IMR-90 (cell line): ENCODE data around the gene USH2A. TPM values are rescaled to one million over a fixed set of nuclear protein-coding genes. Genes with fewer than 3 reads are reported as not detected.
A peak's percentile ranks its signal among the peaks of the same experiment; 100 is the strongest.

Source experiments
- ATAC-seq: fragments of 200-7000 bp; cut with Tn5 transposase; 2 replicates; pipeline ENCODE4 v1.9.1; 2020; ENCODE audit warnings: low read depth, mild to moderate bottlenecking, moderate library complexity
- BruUV-seq: library from RNA; stranded (reverse); fragments of 400-500 nt; replicated peaks from 2 replicates; lab custom pipeline; 2021; lab: Mats Ljungman, UMichigan
- CTCF ChIA-PET: fragments of 300-600 bp; formaldehyde crosslinking; extraction: SDS; loops from one replicate; lab custom pipeline; 2021; ENCODE audit warnings: antibody characterized with exemption; lab: Yijun Ruan, JAX
- POLR2A ChIA-PET: fragments of 300-600 bp; sonication (Branson Sonifier 250); formaldehyde crosslinking; loops from one replicate; lab custom pipeline; 2022; ENCODE audit warnings: antibody characterized with exemption; ENCODE audit not compliant: unreplicated experiment; lab: Charles Lee
- DNase-seq: peaks from one replicate; pipeline ENCODE4 v3.0.0; 2013
- H2AFZ ChIP-seq: replicated peaks from 2 replicates; pipeline ENCODE3; 2013; ENCODE audit warnings: low read length, mild to moderate bottlenecking; ENCODE audit not compliant: poor library complexity
- H2AK5ac ChIP-seq: 2 replicates; pipeline ENCODE4 v1.6.1; 2013; ENCODE audit warnings: low read depth, low read length, inconsistent platforms
- H2AK9ac ChIP-seq: replicated peaks from 2 replicates; pipeline ENCODE3; 2013; ENCODE audit warnings: mild to moderate bottlenecking, low read depth, low read length, moderate library complexity; ENCODE audit not compliant: poor library complexity
- H2BK120ac ChIP-seq: 2 replicates; pipeline ENCODE4 v1.6.1; 2013; ENCODE audit warnings: low read depth, low read length, inconsistent platforms
- H2BK15ac ChIP-seq: 3 replicates; pipeline ENCODE4 v1.6.1; 2013; ENCODE audit warnings: low read depth, low read length, inconsistent platforms
- H2BK20ac ChIP-seq: 2 replicates; pipeline ENCODE4 v1.6.1; 2013; ENCODE audit warnings: low read depth, mild to moderate bottlenecking, inconsistent platforms, low read length, moderate library complexity
- H2BK5ac ChIP-seq: 2 replicates; pipeline ENCODE4 v1.6.1; 2013; ENCODE audit warnings: mild to moderate bottlenecking, low read depth, low read length, inconsistent platforms; ENCODE audit not compliant: poor library complexity, severe bottlenecking
- H3K14ac ChIP-seq: replicated peaks from 2 replicates; pipeline ENCODE4 v1.6.1; 2013; ENCODE audit warnings: low read depth, low read length, inconsistent platforms
- H3K18ac ChIP-seq: 2 replicates; pipeline ENCODE4 v1.6.1; 2013; ENCODE audit warnings: low read depth, low read length, control low read depth
- H3K23ac ChIP-seq: 2 replicates; pipeline ENCODE4 v1.6.1; 2013; ENCODE audit warnings: low read depth, low read length, inconsistent platforms
- H3K27ac ChIP-seq: 2 replicates; pipeline ENCODE4 v1.5.1; 2013; ENCODE audit warnings: mild to moderate bottlenecking, control low read depth, low read length; ENCODE audit not compliant: insufficient read depth
- H3K27me3 ChIP-seq: 2 replicates; pipeline ENCODE4 v1.6.1; 2013; ENCODE audit warnings: low read length; ENCODE audit not compliant: control insufficient read depth, insufficient read depth
- H3K36me3 ChIP-seq: 2 replicates; pipeline ENCODE4 v1.6.1; 2013; ENCODE audit warnings: low read length, mixed read lengths; ENCODE audit not compliant: control insufficient read depth, insufficient read depth
- H3K4ac ChIP-seq: 2 replicates; pipeline ENCODE4 v1.6.1; 2013; ENCODE audit warnings: low read depth, low read length, inconsistent platforms
- H3K4me1 ChIP-seq: 2 replicates; pipeline ENCODE4 v1.6.1; 2013; ENCODE audit warnings: low read length, mixed read lengths; ENCODE audit not compliant: control insufficient read depth, insufficient read depth
- H3K4me2 ChIP-seq: 2 replicates; pipeline ENCODE4 v1.6.1; 2013; ENCODE audit warnings: low read depth, mild to moderate bottlenecking, control low read depth, low read length, moderate library complexity
- H3K4me3 ChIP-seq: 2 replicates; pipeline ENCODE4 v1.5.1; 2013; ENCODE audit warnings: low read depth, mild to moderate bottlenecking, control low read depth, low read length, moderate library complexity; ENCODE audit not compliant: insufficient read depth
- H3K56ac ChIP-seq: 2 replicates; pipeline ENCODE4 v1.6.1; 2013; ENCODE audit warnings: low read length, inconsistent platforms; ENCODE audit not compliant: insufficient read depth; ENCODE audit errors: extremely low read depth
- H3K79me1 ChIP-seq, 2 experiments: 2 replicates each; pipeline ENCODE4 v1.6.1; 2013; ENCODE audit warnings: low read length in 2 of 2, inconsistent platforms in 1 of 2, low read depth in 1 of 2
- H3K9ac ChIP-seq: 2 replicates; pipeline ENCODE4 v1.6.1; 2013; ENCODE audit warnings: low read depth, low read length, control low read depth
- H3K9me1 ChIP-seq: 2 replicates; pipeline ENCODE4 v1.6.1; 2013; ENCODE audit warnings: low read length, inconsistent platforms; ENCODE audit not compliant: insufficient read depth
- H3K9me3 ChIP-seq: 2 replicates; pipeline ENCODE4 v1.6.1; 2013; ENCODE audit warnings: low read length; ENCODE audit not compliant: control insufficient read depth, insufficient read depth
- H4K20me1 ChIP-seq: 2 replicates; pipeline ENCODE4 v1.6.1; 2013; ENCODE audit warnings: low read length, inconsistent platforms; ENCODE audit not compliant: insufficient read depth
- H4K5ac ChIP-seq: 2 replicates; pipeline ENCODE4 v1.6.1; 2013; ENCODE audit warnings: mild to moderate bottlenecking, low read depth, low read length, control low read depth
- H4K8ac ChIP-seq, 2 experiments: 2 replicates each; pipeline ENCODE4 v1.6.1; 2013; ENCODE audit warnings: low read depth in 2 of 2, low read length in 2 of 2, control low read depth in 1 of 2, inconsistent platforms in 1 of 2
- H4K91ac ChIP-seq: 2 replicates; pipeline ENCODE4 v1.6.1; 2013; ENCODE audit warnings: low read depth, low read length, inconsistent platforms; ENCODE audit not compliant: insufficient read depth
- BHLHE40 ChIP-seq: fragments of 150-350 bp; IDR thresholded peaks from 2 replicates; pipeline ENCODE4 v1.6.1; 2016; ENCODE audit warnings: mild to moderate bottlenecking, low read depth, low read length
- CEBPB ChIP-seq: IDR thresholded peaks from 2 replicates; pipeline ENCODE4 v1.6.1; 2012; ENCODE audit warnings: low read depth, low read length, improper control_type of control experiment
- CHD1 ChIP-seq: IDR thresholded peaks from 2 replicates; pipeline ENCODE4 v1.6.1; 2012; ENCODE audit warnings: low read depth, low read length, improper control_type of control experiment
- CTCF ChIP-seq: conservative IDR thresholded peaks from 2 replicates; pipeline ENCODE4 v1.5.1; 2012; ENCODE audit warnings: mild to moderate bottlenecking, low read depth, low read length, improper control_type of control experiment
- ELK1 ChIP-seq: fragments of 150-350 bp; IDR thresholded peaks from 2 replicates; pipeline ENCODE4 v1.6.1; 2016; ENCODE audit warnings: low read depth, mild to moderate bottlenecking, low read length, moderate library complexity, borderline replicate concordance
- FOS ChIP-seq: fragments of 150-350 bp; IDR thresholded peaks from 2 replicates; pipeline ENCODE4 v1.6.1; 2016; ENCODE audit warnings: low read depth, low read length
- MAFK ChIP-seq: IDR thresholded peaks from 2 replicates; pipeline ENCODE4 v1.6.1; 2012; ENCODE audit warnings: low read depth, low read length, improper control_type of control experiment
- MAZ ChIP-seq: IDR thresholded peaks from 2 replicates; pipeline ENCODE4 v1.6.1; 2012; ENCODE audit warnings: low read depth, mild to moderate bottlenecking, low read length, improper control_type of control experiment, moderate library complexity, borderline replicate concordance
- MXI1 ChIP-seq: IDR thresholded peaks from 2 replicates; pipeline ENCODE4 v1.6.1; 2012; ENCODE audit warnings: low read depth, mild to moderate bottlenecking, low read length, moderate library complexity, borderline replicate concordance
- NFE2L2 ChIP-seq: fragments of 150-350 bp; IDR thresholded peaks from 2 replicates; pipeline ENCODE4 v1.6.1; 2016; ENCODE audit warnings: low read depth, mild to moderate bottlenecking, low read length
- POLR2A ChIP-seq: IDR thresholded peaks from 2 replicates; pipeline ENCODE4 v1.6.1; 2012; ENCODE audit warnings: mild to moderate bottlenecking, low read depth, low read length
- RAD21 ChIP-seq: IDR thresholded peaks from 2 replicates; pipeline ENCODE4 v1.6.1; 2012; ENCODE audit warnings: low read length, improper control_type of control experiment
- RCOR1 ChIP-seq: IDR thresholded peaks from 2 replicates; pipeline ENCODE4 v1.6.1; 2012; ENCODE audit warnings: mild to moderate bottlenecking, low read length, improper control_type of control experiment; ENCODE audit not compliant: insufficient replicate concordance
- RFX5 ChIP-seq: IDR thresholded peaks from 2 replicates; pipeline ENCODE4 v1.8.0; 2012; ENCODE audit warnings: low read depth, mild to moderate bottlenecking, low read length, moderate library complexity
- SMC3 ChIP-seq: fragments of 150-350 bp; IDR thresholded peaks from 2 replicates; pipeline ENCODE4 v1.6.1; 2016; ENCODE audit warnings: low read depth, mild to moderate bottlenecking, antibody characterized with exemption, low read length, moderate library complexity
- USF2 ChIP-seq: fragments of 150-350 bp; IDR thresholded peaks from 2 replicates; pipeline ENCODE4 v1.6.1; 2017; ENCODE audit warnings: mild to moderate bottlenecking, antibody characterized with exemption, low read length, low read depth
- WGBS, 2 experiments: methylation state at CpG; one replicate each; pipeline versions ENCODE4 v1.1.5 to v1.1.7; 2013; ENCODE audit warnings: missing lambda C conversion rate in 2 of 2; ENCODE audit not compliant: insufficient read length in 1 of 2; ENCODE audit errors: extremely low coverage in 2 of 2; 5-methylcytosine and 5-hydroxymethylcytosine counted together
- dilution Hi-C: fragments of 300-500 bp; cut with HindIII; formaldehyde crosslinking; loops from one replicate; pipeline ENCODE4 v1.14.3; 2018; ENCODE audit warnings: low sequenced_read_pairs; ENCODE audit not compliant: unreplicated experiment
- in situ Hi-C: fragments of 300-500 bp; cut with MboI; formaldehyde crosslinking; loops from 3 replicates; pipeline ENCODE4 v1.14.3; 2019; ENCODE audit warnings: low sequenced_read_pairs, inconsistent platforms, mixed read lengths
- intact Hi-C: fragments of 100-400 bp; cut with micrococcal nuclease; formaldehyde crosslinking; loops from 2 replicates; pipeline ENCODE4 v1.10.0; 2022
- polyA plus RNA-seq, 3 experiments: library from polyadenylated mRNA; depleted of rRNA; stranded (reverse); fragments of >200 nt; gene quantifications; 2 replicates each; pipeline ENCODE4 v1.2.3, GENCODE V29; 2012; ENCODE audit warnings: low replicate concordance in 1 of 3
- total RNA-seq: library from RNA; depleted of rRNA; stranded (reverse); fragments of >200 nt; gene quantifications from 2 replicates; pipeline ENCODE4 v1.2.3, GENCODE V29; 2012

The USH2A gene
- total and polyA plus RNA-seq, 2 of the 4 experiments (the other 2 are of a cell fraction) = under 0.01 to 0.02 TPM

GRCh38 chr1:215971793-215972441 lies 451.3 kb downstream of the USH2A start:
- no peak overlapping the region for H2AK9ac ChIP-seq
- DNase-seq = no peak
- intact Hi-C loops = no loop called here
- BruUV-seq = no TSS peak
- H3K36me3 ChIP-seq = no peaks in the 10 kb centered on the region
- no peak overlapping the region for H3K4me3 ChIP-seq
- peak overlapping the region; percentile 49 for H2BK20ac ChIP-seq
- no peaks in the 10 kb centered on the region for H4K20me1 ChIP-seq
- peak overlapping the region; percentile 6; the same call in 1 of the 2 replicates for H4K91ac ChIP-seq
- H3K14ac ChIP-seq = 0 out of 2 replicates have a peak overlapping the region, but pooled peaks have one; percentile 35
- no peaks in the 10 kb centered on the region for H3K79me1 ChIP-seq
- 83% methylated on average over 2 of the region's 10 CpGs; no CpG with 5 or more reads in 1 of the 2 experiments for WGBS, 2 experiments
- ChIA-PET POLR2A (no interaction called here), CTCF (no interaction called here)
- in situ Hi-C loops = no loop called here
- H3K18ac ChIP-seq = peak overlapping the region; percentile 65; the same call in 1 of the 2 replicates
- no peak overlapping the region for H3K9ac ChIP-seq
- H3K4ac ChIP-seq = peak overlapping the region; percentile 36
- H4K5ac ChIP-seq = no peak overlapping the region
- H2BK120ac ChIP-seq = peak overlapping the region; percentile 44; the same call in 1 of the 2 replicates
- no peak overlapping the region for H3K56ac ChIP-seq
- H3K9me1 ChIP-seq = no peaks in the 10 kb centered on the region
- H3K4me1 ChIP-seq = no peaks in the 10 kb centered on the region
- H3K4me2 ChIP-seq = no peak overlapping the region
- H3K27ac ChIP-seq = no peak overlapping the region
- H2AFZ ChIP-seq = no peak overlapping the region
- no peaks in the 10 kb centered on the region for H3K9me3 ChIP-seq
- H4K8ac ChIP-seq = no peak overlapping the region
- peak overlapping the region; percentile 64 for H2AK5ac ChIP-seq
- no peaks in the 10 kb centered on the region for H3K27me3 ChIP-seq
- H2BK15ac ChIP-seq = peak overlapping the region; percentile 60; the same call in 2 of the 3 replicates
- H2BK5ac ChIP-seq = no peak overlapping the region
- dilution Hi-C loops = no loop called here
- no peak overlapping the region for H3K23ac ChIP-seq
- ATAC-seq = no peak
- TF ChIP-seq ELK1 (no peak), RCOR1 (no peak), POLR2A (no peak), CEBPB (no peak), MAFK (no peak), MXI1 (no peak), CHD1 (no peak), NFE2L2 (no peak), SMC3 (no peak), MAZ (no peak), CTCF (no peak), FOS (no peak), BHLHE40 (no peak), RAD21 (no peak), USF2 (no peak), RFX5 (no peak)
